ENCODE results near the gene ZSCAN10. TPM values are rescaled to one million over a fixed set of nuclear protein-coding genes. Genes with fewer than 3 reads are reported as not detected.
"Not testable (repeated sequence)": the region's sequence is repeated elsewhere in the genome, so short reads cannot be mapped to it uniquely, and the experiment has no call there.

The ZSCAN10 gene
- total RNA-seq, 1 experiment from 2014 or later: 0.73 TPM

DNA sequence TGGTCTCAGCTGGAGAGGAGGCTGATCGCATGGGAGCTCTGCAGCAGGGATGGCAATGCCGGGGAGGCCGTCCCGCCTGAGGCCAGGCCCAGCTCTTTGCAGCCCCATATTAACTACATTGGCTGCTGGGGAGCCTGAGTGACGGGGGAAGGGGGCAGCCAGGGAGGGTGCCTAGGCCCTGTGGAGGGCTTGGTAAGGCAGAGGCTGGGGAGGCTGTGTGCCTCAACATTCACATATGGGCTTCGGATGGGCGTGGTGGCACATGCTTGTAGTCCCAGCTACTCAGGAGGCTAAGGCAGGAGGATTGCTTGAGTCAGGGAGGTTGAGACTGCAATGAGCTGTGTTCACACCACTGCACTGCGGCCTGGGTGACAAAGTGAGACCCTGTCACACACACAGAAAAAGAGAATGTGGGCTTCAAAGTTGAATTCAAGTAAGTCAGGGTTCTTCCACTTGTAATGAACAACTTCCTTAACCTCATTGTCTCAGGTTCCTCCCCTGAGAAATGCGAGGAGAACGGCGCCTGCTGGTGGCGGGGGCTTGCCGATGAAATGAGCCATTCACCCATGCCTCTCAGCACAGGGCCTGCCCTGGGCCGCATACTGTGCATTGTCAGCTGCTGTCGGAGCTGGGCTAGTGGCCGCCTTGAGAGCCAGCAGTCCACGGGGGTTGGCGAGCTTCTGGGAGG, 26.4 kb downstream of the ZSCAN10 start:
- not testable (repeated sequence) for H3K27me3 ChIP-seq

DNA sequence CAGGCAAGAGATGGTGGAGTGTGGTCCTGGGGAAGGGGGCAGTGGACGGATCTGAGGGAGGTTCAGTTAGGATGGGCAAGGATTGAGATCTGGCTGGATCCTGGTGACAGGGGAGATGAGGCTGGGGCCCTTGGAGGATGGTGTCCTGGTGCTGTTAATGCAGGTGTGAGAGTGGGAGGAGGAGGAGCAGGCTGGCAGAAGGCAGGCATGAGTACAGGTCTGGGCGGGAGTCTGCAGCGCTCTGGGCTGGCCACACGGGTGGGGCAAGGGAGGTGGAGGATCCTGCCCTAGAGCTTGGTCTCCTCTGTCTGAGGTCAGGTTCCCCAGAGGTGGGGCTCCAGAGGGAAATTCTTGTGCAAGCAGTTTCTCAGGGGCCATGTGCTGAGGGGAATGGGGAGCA, 26.9 kb downstream of the ZSCAN10 start:
- H3K27me3 ChIP-seq; H3K27ac ChIP-seq; H3K4me3 ChIP-seq; H3K9me3 ChIP-seq (replicated peaks); DNase-seq: not testable (repeated sequence)
- peaks cover 18% of the 10 kb centered on the region for H3K36me3 ChIP-seq
- peaks cover 25% of the 10 kb centered on the region for H3K4me1 ChIP-seq

More for the DNA sequence above, 26.4 kb downstream of the ZSCAN10 start:
- Histone ChIP-seq H3K36me3 (peaks cover 14% of the 10 kb centered on the region), H3K4me1 (peaks cover 31% of the 10 kb centered on the region)
- DNase-seq; H3K9me3 ChIP-seq (replicated peaks); H3K4me3 ChIP-seq; H3K27ac ChIP-seq: not testable (repeated sequence)

DNA sequence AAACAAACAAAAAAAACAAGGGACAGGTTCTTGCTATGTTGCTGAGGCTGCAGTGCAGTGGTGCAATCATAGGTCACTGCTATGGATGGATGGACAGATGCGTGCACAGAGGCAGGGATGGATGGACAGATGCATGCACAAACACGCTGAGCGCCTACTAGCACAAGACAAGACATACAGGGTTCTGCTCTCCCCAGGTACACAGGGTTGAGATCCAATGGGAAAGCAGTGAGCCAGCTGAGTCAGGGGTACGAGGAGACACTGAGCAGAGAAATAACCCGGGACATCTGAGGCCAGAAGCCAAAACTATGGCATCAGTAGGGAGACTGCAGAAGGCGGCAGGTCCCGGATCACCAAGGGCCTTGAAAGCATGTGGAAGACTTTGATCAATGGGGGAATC, 27.4 kb downstream of the ZSCAN10 start:
- Histone ChIP-seq H3K4me3 (no peak overlapping the region), H3K9me3 (replicated peaks) (no peaks in the 10 kb centered on the region), H3K36me3 (peaks cover 18% of the 10 kb centered on the region), H3K4me1 (peaks cover 21% of the 10 kb centered on the region), H3K27ac (no peak overlapping the region), H3K27me3 (no peaks in the 10 kb centered on the region)
- DNase-seq: no peak

DNA sequence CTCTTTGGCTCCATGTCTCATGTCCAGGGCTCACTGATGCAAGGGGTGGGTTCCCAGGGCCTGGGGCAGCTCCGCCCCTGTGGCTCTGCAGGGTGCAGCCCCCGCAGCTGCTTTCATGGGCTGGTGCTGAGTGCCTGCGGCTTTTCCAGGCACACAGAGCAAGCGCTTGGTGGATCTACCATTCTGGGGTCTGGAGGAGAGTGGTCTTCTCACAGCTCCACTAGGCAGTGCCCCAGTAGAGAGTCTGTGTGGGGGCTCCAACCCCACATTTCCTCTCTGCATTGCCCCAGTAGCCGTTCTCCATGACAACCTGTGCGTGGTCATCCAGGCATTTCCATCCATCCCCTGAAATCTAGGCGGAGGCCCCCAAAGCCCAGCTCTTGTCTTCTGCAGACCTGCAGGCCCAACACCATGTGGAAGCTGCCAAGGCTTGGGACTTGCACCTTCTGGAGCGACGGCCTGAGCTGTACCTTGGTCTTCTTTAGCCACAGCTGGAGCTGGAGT, 28.4 kb downstream of the ZSCAN10 start:
- Histone ChIP-seq H3K27ac (no peak overlapping the region), H3K4me3 (no peak overlapping the region), H3K27me3 (no peaks in the 10 kb centered on the region), H3K36me3 (peaks cover 18% of the 10 kb centered on the region), H3K4me1 (peaks cover 13% of the 10 kb centered on the region; the same call in 1 of the 2 replicates), H3K9me3 (replicated peaks) (no peaks in the 10 kb centered on the region)
- DNase-seq: peak; percentile 50 to 58

DNA sequence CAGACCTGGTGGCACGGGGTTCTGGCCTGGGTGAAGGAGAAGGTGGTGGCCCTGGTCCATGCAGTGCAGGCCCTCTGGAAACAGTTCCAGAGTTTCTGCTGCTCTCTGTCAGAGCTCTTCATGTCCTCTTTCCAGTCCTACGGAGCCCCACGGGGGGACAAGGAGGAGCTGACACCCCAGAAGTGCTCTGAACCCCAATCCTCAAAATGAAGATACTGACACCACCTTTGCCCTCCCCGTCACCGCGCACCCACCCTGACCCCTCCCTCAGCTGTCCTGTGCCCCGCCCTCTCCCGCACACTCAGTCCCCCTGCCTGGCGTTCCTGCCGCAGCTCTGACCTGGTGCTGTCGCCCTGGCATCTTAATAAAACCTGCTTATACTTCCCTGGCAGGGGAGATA, 29.9 kb downstream of the ZSCAN10 start:
- Histone ChIP-seq H3K36me3 (peaks cover 18% of the 10 kb centered on the region), H3K4me1 (peaks cover 13% of the 10 kb centered on the region)
- not testable (repeated sequence) for DNase-seq; H3K27ac ChIP-seq; H3K27me3 ChIP-seq; H3K9me3 ChIP-seq (replicated peaks); H3K4me3 ChIP-seq

DNA sequence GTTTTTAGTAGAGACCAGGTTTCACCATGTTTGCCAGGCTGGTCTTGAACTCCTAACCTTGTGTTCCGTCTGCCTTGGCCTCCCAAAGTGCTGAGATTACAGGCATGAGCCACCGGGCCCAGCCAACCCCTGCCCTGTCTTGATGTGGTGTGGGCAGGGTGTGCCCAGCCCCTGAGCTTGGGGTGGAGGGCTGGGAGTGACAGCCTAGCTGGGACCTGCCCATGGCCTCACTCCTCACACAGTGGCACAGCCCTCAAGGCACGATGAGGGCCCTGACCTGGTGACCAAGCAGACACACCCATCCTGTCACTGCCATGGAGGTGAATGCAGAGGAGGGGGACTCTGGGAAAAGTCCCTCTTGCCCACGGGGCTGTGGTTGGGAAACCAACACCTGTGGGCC, 30.6 kb downstream of the ZSCAN10 start:
- Histone ChIP-seq H3K36me3 (peaks cover 18% of the 10 kb centered on the region), H3K4me3 (no peak overlapping the region)

DNA sequence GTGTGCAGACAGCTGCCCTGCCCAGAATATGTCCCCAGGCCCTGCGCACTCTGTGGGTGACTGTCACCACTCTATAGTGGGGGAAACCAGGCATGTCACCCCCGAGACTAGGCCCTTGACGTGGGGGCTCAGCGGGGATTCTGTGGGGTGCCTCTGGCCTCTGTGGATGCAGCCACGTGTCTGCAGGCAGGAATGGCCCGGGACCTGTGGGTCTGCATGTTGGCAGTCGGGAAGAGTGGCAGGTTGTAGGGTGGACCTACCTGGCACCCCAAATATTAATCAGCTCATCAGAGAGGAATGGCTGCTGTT, 32.7 kb downstream of the ZSCAN10 start:
- DNase-seq: no peak
- H3K27ac ChIP-seq: peak overlapping the region; percentile 92; the same call in 1 of the 2 replicates
- peak overlapping the region; percentile 69 for H3K4me3 ChIP-seq
- H3K36me3 ChIP-seq: peaks cover 18% of the 10 kb centered on the region
- peaks cover 17% of the 10 kb centered on the region for H3K4me1 ChIP-seq
- no peaks in the 10 kb centered on the region for H3K27me3 ChIP-seq
- H3K9me3 ChIP-seq (replicated peaks): no peaks in the 10 kb centered on the region

More for the DNA sequence above, 30.6 kb downstream of the ZSCAN10 start:
- no peak overlapping the region for H3K27ac ChIP-seq
- peaks cover 13% of the 10 kb centered on the region for H3K4me1 ChIP-seq
- DNase-seq: no peak
- H3K9me3 ChIP-seq (replicated peaks): no peaks in the 10 kb centered on the region
- H3K27me3 ChIP-seq: no peaks in the 10 kb centered on the region

DNA sequence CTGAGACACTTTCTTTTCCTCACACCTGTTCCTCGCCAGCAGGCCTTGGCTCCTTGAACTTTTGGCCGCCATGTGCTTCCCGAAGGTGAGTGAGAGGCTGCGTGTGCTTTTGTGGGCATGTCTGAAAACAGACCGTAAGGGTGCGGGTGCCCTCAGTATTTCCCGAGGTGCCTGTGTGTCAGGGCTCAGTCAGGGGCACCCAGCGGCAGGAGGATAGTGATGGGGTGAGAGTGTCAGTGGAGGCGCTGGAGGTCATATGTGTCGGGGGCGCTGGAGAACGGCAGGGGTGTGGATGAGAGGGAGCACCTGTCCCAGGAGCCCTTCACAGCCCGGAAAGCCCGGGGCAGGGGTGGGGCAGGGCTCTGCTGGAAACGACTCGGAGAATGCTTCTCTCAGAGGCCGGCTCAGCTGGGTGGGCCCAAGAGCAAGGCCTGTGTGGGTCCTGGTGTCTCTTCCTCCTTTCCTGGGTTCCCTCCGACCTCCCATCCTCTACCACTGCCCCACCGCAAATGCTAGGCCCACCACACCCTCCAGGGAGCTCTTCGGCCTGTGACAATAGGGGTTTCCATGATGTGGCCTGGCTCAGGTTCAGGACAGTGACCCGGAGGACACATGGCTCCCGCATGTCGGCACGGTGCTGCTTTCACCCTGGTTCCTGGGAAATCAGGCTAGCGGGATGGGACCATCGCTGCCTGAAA, 33.2 kb downstream of the ZSCAN10 start:
- H3K27ac ChIP-seq: peak overlapping the region; percentile 92

DNA sequence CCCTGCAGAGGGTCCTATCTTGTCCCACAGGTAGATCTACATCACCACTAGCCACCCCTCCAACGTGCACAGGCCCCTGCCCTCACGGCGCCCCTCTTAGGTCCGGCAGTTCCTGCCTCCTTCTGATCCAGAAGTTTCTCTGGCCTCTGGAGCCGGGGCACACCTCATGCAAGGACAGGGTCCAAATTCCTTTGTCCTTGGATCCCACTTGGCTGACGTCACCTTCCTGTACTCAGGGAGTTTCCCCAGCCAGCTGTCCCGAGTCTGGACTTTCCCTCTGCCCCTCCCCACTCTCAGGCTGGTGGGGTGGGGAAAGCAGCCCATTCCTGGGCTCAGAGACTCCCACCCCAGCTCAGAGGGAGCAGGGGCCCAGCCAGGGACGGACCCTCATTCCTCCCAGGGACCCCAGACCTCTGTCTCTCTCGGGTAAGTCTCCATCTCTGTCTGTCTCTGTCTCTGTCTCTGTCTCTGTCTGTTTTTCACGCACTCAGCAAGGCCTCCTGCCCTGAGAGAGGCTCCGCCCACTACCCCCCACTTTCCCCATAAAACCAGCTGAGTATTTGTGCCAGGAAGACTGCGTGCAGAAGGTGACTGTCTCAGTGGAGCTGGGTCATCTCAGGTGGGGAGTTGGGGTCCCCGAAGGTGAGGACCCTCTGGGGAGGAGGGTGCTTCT, 33.9 kb downstream of the ZSCAN10 start, which contains the start of gene IL32:
Gene IL32, plus strand, starts transcription at position 572 of the 673 bp plus-strand sequence. CDS start 172 bp downstream, outside the sequence.
- peaks cover 22% of the 10 kb centered on the region for H3K4me1 ChIP-seq
- peak; percentile 88 to 89 for DNase-seq
- H3K4me3 ChIP-seq: peak within 1 kb of the TSS; percentile 69
- peak within 1 kb of the TSS; percentile 92 for H3K27ac ChIP-seq
- H3K9me3 ChIP-seq (replicated peaks): no peaks in the 10 kb centered on the region
- no peaks in the 10 kb centered on the region for H3K27me3 ChIP-seq
- peaks cover 18% of the 10 kb centered on the region for H3K36me3 ChIP-seq

More for the DNA sequence above, 33.2 kb downstream of the ZSCAN10 start:
- Histone ChIP-seq H3K4me1 (peaks cover 22% of the 10 kb centered on the region), H3K27me3 (no peaks in the 10 kb centered on the region), H3K4me3 (peak overlapping the region; percentile 69), H3K9me3 (replicated peaks) (no peaks in the 10 kb centered on the region), H3K36me3 (peaks cover 18% of the 10 kb centered on the region)
- DNase-seq: peak; percentile 34 to 39

DNA sequence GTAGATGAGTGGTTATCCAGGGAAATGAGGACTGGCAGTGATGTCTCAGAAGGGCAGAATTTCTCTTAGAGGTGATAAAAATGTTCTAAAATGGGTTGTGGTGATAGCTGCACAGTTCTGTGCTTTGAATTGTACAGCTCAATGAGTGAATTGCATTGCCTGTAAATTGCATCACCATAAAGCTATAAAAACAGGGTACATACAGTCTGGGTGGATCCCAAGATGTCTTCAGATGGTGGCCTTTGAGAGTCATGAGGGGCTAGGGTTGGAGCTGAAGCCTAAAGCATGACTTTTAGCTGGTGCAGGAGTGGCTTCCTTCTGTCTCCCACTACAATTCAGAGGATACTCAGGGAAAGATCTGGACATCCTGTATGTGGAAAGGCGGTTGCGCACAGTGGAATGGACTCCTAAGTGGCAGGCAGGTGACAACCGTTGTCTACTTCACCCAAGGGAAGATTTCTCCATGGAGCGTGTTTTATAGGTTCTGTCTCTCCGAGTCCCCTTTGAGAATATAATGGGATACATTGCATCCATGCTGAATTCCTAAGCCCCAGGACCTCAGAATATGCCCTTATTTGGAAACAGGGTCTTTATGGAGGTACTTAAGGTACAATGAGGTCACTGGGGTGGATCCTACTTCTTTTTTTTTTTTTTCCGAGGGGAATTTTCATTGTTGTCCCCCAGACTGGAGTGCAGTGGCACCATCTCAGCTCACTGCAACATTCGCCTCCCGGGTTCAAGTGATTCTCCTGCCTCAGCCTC, 35.3 kb downstream of the ZSCAN10 start:
- Histone ChIP-seq H3K9me3 (replicated peaks) (no peaks in the 10 kb centered on the region), H3K27me3 (no peaks in the 10 kb centered on the region), H3K4me1 (peaks cover 29% of the 10 kb centered on the region), H3K27ac (no peak overlapping the region), H3K36me3 (peaks cover 14% of the 10 kb centered on the region), H3K4me3 (no peak overlapping the region)
- DNase-seq: no peak

DNA sequence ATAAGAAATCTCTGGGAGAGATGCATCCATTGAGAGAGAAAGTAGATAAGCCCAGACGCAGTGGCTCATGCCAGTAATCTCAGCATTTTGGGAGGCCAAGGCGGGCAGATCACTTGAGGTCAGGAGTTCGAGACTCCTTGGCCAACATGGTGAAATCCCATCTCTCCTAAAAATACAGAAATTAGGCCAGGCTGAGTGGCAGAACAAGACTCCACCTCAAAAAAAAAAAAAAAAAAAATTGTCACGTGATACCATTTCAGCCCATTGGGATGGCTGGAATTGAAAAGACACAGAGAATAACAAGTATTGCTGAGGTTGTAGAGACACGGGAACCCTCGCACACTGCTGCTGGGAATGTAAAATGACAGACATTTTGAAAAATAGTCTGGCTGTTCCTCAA, 36.5 kb downstream of the ZSCAN10 start:
- H3K36me3 ChIP-seq: peaks cover 3% of the 10 kb centered on the region; the same call in 1 of the 2 replicates
- H3K27me3 ChIP-seq: no peaks in the 10 kb centered on the region
- peaks cover 29% of the 10 kb centered on the region for H3K4me1 ChIP-seq
- no peak for DNase-seq
- H3K27ac ChIP-seq: no peak overlapping the region
- H3K9me3 ChIP-seq (replicated peaks): no peaks in the 10 kb centered on the region
- H3K4me3 ChIP-seq: no peak overlapping the region

DNA sequence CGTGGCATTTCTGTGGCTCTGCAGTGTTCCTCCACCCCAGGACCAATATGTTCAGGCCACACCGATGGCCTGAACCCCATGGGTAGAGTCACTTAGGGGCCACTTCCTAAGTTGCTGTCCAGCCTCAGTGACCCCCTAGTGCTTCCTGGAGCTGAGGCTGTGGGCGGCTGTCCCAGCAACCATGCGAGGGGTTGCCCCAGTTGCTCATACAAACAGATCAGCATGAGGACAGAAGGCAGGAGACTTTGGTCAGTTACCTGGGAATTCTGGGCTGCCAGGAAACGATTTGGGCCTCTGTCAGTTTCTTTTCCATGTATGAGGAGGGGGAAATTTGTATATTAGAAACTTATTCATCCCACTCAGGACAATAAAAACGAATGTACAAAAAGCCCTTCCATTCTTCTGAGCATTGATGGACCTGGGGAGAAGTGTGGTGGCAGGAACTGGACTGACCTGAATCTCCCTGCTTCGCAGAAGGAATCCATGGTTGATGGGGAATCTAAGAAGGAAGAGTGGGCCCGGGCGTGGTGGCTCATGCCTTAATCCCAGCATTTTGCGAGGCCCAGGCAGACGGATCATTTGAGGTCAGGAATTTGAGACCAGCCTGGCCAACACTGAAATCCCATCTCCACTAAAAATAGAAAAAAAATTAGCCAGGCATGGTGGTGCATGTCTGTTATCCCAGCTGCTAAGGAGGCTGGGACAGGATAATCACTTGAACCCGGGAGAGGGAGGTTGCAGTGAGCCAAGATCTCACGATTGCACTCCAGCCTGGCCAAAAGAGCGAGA, 38.6 kb downstream of the ZSCAN10 start:
- peaks cover 29% of the 10 kb centered on the region for H3K4me1 ChIP-seq
- H3K36me3 ChIP-seq: no peaks in the 10 kb centered on the region
- H3K27ac ChIP-seq: peak overlapping the region; percentile 83
- no peaks in the 10 kb centered on the region for H3K9me3 ChIP-seq (replicated peaks)
- H3K4me3 ChIP-seq: no peak overlapping the region
- H3K27me3 ChIP-seq: no peaks in the 10 kb centered on the region
- peak; percentile 85 to 89 for DNase-seq

DNA sequence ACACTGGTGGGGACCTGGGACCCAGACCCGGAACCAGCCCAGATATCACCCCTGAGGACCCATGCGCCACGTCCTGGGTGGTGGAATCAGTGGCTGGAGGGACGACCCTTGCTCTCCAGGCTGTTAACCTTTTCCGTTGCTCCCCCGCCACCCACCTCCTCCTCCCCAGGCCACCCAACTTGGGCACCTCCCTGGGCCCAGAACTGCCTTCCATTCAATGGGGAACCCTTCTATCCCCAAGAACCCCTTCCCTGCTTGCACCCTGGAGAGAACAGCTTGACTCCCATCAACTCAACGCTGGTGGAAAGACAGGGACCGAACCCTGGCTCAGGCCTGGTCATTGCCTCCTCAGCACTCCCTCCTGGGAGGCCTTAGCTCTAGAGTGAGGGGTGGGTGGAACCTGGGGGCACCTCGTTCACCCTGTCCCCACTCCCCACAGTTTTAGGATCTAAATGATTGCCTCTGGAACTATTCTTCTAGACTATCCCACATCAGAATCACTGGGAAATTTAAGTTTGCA, 39.3 kb downstream of the ZSCAN10 start:
- Histone ChIP-seq H3K4me1 (peaks cover 25% of the 10 kb centered on the region), H3K9me3 (replicated peaks) (no peaks in the 10 kb centered on the region), H3K4me3 (peak overlapping the region; percentile 79), H3K27ac (peak overlapping the region; percentile 83), H3K36me3 (no peaks in the 10 kb centered on the region), H3K27me3 (no peaks in the 10 kb centered on the region)
- DNase-seq: no peak

Measured in SJCRH30 (cell line).